Measurements from ENCODE around the gene TCOF1.

GRCh38 chr5:150394912-150395687, 37.6 kb downstream of the TCOF1 start:
- TF ChIP-seq EP300 (IDR thresholded peaks at IDR 0.05) (no peak), POLR2AphosphoS5 (IDR thresholded peaks at IDR 0.05) (no peak)
- TF ChIP-seq, protein P1, sequence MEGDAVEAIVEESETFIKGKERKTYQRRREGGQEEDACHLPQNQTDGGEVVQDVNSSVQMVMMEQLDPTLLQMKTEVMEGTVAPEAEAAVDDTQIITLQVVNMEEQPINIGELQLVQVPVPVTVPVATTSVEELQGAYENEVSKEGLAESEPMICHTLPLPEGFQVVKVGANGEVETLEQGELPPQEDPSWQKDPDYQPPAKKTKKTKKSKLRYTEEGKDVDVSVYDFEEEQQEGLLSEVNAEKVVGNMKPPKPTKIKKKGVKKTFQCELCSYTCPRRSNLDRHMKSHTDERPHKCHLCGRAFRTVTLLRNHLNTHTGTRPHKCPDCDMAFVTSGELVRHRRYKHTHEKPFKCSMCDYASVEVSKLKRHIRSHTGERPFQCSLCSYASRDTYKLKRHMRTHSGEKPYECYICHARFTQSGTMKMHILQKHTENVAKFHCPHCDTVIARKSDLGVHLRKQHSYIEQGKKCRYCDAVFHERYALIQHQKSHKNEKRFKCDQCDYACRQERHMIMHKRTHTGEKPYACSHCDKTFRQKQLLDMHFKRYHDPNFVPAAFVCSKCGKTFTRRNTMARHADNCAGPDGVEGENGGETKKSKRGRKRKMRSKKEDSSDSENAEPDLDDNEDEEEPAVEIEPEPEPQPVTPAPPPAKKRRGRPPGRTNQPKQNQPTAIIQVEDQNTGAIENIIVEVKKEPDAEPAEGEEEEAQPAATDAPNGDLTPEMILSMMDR (IDR thresholded peaks at IDR 0.05), result no peak

Data from esophagus muscularis mucosa (tissue), 4 donors.